ENCODE measurements around the gene HDAC4. TPM values are rescaled to one million over a fixed set of nuclear protein-coding genes. Genes with fewer than 3 reads are reported as not detected.

HDAC4 gene
- total and polyA plus RNA-seq, 2 of the 4 experiments (the other 2 are of a cell fraction): 4.1 to 7.2 TPM

GRCh38 chr2:239331560-239331959, 69.3 kb downstream of the HDAC4 start:
- intact Hi-C loops (cut with micrococcal nuclease) (no loop called here), dilution Hi-C loops (cut with HindIII; ENCODE audit: low sequenced_read_pairs, unreplicated experiment) (no loop called here), in situ Hi-C loops (cut with MboI; ENCODE audit: low sequenced_read_pairs) (no loop called here)
- H3K36me3 ChIP-seq (ENCODE audit: control insufficient read depth, insufficient read depth, low read length): peaks cover 6% of the 10 kb centered on the region; the same call in 1 of the 2 replicates
- H4K20me1 ChIP-seq (ENCODE audit: insufficient read depth, low read length): peaks cover 4% of the 10 kb centered on the region; the same call in 1 of the 2 replicates
- no peak overlapping the region for H3K4me3 ChIP-seq (ENCODE audit: insufficient read depth, low read depth, low read length)
- no peak for ATAC-seq (ENCODE audit: low read depth)
- peak overlapping the region; percentile 75 for H2BK120ac ChIP-seq (ENCODE audit: low read depth, low read length)
- no peaks in the 10 kb centered on the region for H3K27me3 ChIP-seq (ENCODE audit: control insufficient read depth, insufficient read depth, low read length)
- H3K27ac ChIP-seq (ENCODE audit: insufficient read depth, low read length): peak overlapping the region; percentile 64; the same call in 1 of the 2 replicates
- H3K9ac ChIP-seq (ENCODE audit: low read depth, low read length): no peak overlapping the region
- H2BK5ac ChIP-seq (ENCODE audit: low read depth, low read length, poor library complexity, severe bottlenecking): peak overlapping the region; percentile 61
- H3K23ac ChIP-seq (ENCODE audit: low read depth, low read length): no peak overlapping the region
- H3K4me1 ChIP-seq (ENCODE audit: control insufficient read depth, insufficient read depth, low read length): peaks cover 42% of the 10 kb centered on the region
- peak overlapping the region; percentile 53 for H4K5ac ChIP-seq (ENCODE audit: low read depth, low read length)
- H3K18ac ChIP-seq (ENCODE audit: low read depth, low read length): peak overlapping the region; percentile 68
- H2AK9ac ChIP-seq (replicated peaks; ENCODE audit: low read depth, low read length, poor library complexity): no peak overlapping the region
- peaks cover 36 to 49% of the 10 kb centered on the region in 2 experiments for H3K79me1 ChIP-seq (ENCODE audit: low read depth in 1 of 2, low read length in 2 of 2)
- peak overlapping the region; percentile 52 for H3K4ac ChIP-seq (ENCODE audit: low read depth, low read length)
- H3K14ac ChIP-seq (replicated peaks; ENCODE audit: low read depth, low read length): no peak overlapping the region
- TF ChIP-seq CTCF (conservative IDR thresholded peaks at IDR 0.05; ENCODE audit: low read depth, low read length): no peak
- no peak for TF ChIP-seq RFX5 (IDR thresholded peaks at IDR 0.05; ENCODE audit: low read depth, low read length)
- no peak for TF ChIP-seq RCOR1 (IDR thresholded peaks at IDR 0.05; ENCODE audit: insufficient replicate concordance, low read length)
- TF ChIP-seq CHD1 (IDR thresholded peaks at IDR 0.05; ENCODE audit: low read depth, low read length): no peak
- TF ChIP-seq SMC3 (IDR thresholded peaks at IDR 0.05; ENCODE audit: low read depth, low read length): no peak
- TF ChIP-seq FOS (IDR thresholded peaks at IDR 0.05; ENCODE audit: low read depth, low read length): no peak
- TF ChIP-seq MAZ (IDR thresholded peaks at IDR 0.05; ENCODE audit: borderline replicate concordance, low read depth, low read length): no peak
- TF ChIP-seq POLR2A (IDR thresholded peaks at IDR 0.05; ENCODE audit: low read depth, low read length): no peak
- TF ChIP-seq RAD21 (IDR thresholded peaks at IDR 0.05; ENCODE audit: low read length): no peak
- TF ChIP-seq USF2 (IDR thresholded peaks at IDR 0.05; ENCODE audit: low read depth, low read length): no peak
- no peak for TF ChIP-seq MXI1 (IDR thresholded peaks at IDR 0.05; ENCODE audit: borderline replicate concordance, low read depth, low read length)
- TF ChIP-seq NFE2L2 (IDR thresholded peaks at IDR 0.05; ENCODE audit: low read depth, low read length): no peak
- no peak for TF ChIP-seq BHLHE40 (IDR thresholded peaks at IDR 0.05; ENCODE audit: low read depth, low read length)
- TF ChIP-seq MAFK (IDR thresholded peaks at IDR 0.05; ENCODE audit: low read depth, low read length): no peak
- no peak for TF ChIP-seq ELK1 (IDR thresholded peaks at IDR 0.05; ENCODE audit: borderline replicate concordance, low read depth, low read length)
- TF ChIP-seq CEBPB (IDR thresholded peaks at IDR 0.05; ENCODE audit: low read depth, low read length): no peak
- POLR2A ChIA-PET (ENCODE audit: unreplicated experiment): no interaction called here
- H2AK5ac ChIP-seq (ENCODE audit: low read depth, low read length): peak overlapping the region; percentile 78
- peak overlapping the region; percentile 5 to 82; a peak in 1 of 4 replicates for H4K8ac ChIP-seq (ENCODE audit: low read depth in 2 of 2, low read length in 2 of 2)
- peaks cover 28% of the 10 kb centered on the region for H3K9me1 ChIP-seq (ENCODE audit: insufficient read depth, low read length)
- H3K56ac ChIP-seq (ENCODE audit: extremely low read depth, insufficient read depth, low read length): no peak overlapping the region
- H2BK15ac ChIP-seq (ENCODE audit: low read depth, low read length): peak overlapping the region; percentile 74; the same call in 2 of the 3 replicates
- 89% methylated on average over 14 of the region's 24 CpGs; no CpG with 5 or more reads in 1 of the 2 experiments for WGBS, 2 experiments (ENCODE audit: extremely low coverage in 2 of 2, insufficient read length in 1 of 2)
- H2AFZ ChIP-seq (replicated peaks; ENCODE audit: low read length, poor library complexity): no peak overlapping the region
- H3K4me2 ChIP-seq (ENCODE audit: low read depth, low read length): no peak overlapping the region
- peak overlapping the region; percentile 55 for H2BK20ac ChIP-seq (ENCODE audit: low read depth, low read length)
- DNase-seq: no peak
- CTCF ChIA-PET: no interaction called here
- no TSS peak for BruUV-seq (replicated peaks)
- peak overlapping the region; percentile 81 for H4K91ac ChIP-seq (ENCODE audit: insufficient read depth, low read depth, low read length)
- no peaks in the 10 kb centered on the region for H3K9me3 ChIP-seq (ENCODE audit: control insufficient read depth, insufficient read depth, low read length)

Data from IMR-90 (cell line).